MCF 10A (cell line): ENCODE measurements around the gene CCDC137. TPM values are rescaled to one million over a fixed set of nuclear protein-coding genes. Genes with fewer than 3 reads are reported as not detected.

Experiments used
- BruUV-seq: library from RNA; stranded (reverse); fragments of 400-500 nt; replicated peaks from 2 replicates; lab custom pipeline; 2021; lab: Mats Ljungman, UMichigan
- CTCF ChIA-PET: fragments of 300-600 bp; sonication (Branson Sonifier 250); formaldehyde crosslinking; extraction: SDS; loops from one replicate; lab custom pipeline; 2021; ENCODE audit warnings: antibody characterized with exemption, inconsistent platforms; lab: Yijun Ruan, JAX
- POLR2A ChIA-PET: fragments of 300-600, 350-650 bp; sonication (Branson Sonifier 250); formaldehyde crosslinking; extraction: SDS; loops from one replicate; lab custom pipeline; 2020; ENCODE audit warnings: antibody characterized with exemption, inconsistent platforms; lab: Yijun Ruan, JAX
- DNase-seq: peaks from one replicate; pipeline ENCODE4 v3.0.0-alpha.2; 2018; ENCODE audit not compliant: unreplicated experiment
- H3K27ac Mint-ChIP-seq: one replicate; pipeline ENCODE4 v1.8.0; 2022; ENCODE audit warnings: mild to moderate bottlenecking, low read depth, mixed read lengths; ENCODE audit not compliant: unreplicated experiment
- H3K27me3 Mint-ChIP-seq: one replicate; pipeline ENCODE4 v1.8.0; 2022; ENCODE audit warnings: mixed read lengths; ENCODE audit not compliant: insufficient read depth, unreplicated experiment
- H3K36me3 Mint-ChIP-seq: one replicate; pipeline ENCODE4 v1.8.0; 2022; ENCODE audit warnings: mild to moderate bottlenecking, moderate library complexity, mixed read lengths; ENCODE audit not compliant: insufficient read depth, unreplicated experiment
- H3K4me1 Mint-ChIP-seq: one replicate; pipeline ENCODE4 v1.8.0; 2022; ENCODE audit warnings: mixed read lengths; ENCODE audit not compliant: insufficient read depth, unreplicated experiment
- H3K4me3 Mint-ChIP-seq: one replicate; pipeline ENCODE4 v1.8.0; 2022; ENCODE audit warnings: mild to moderate bottlenecking, moderate library complexity, mixed read lengths; ENCODE audit not compliant: unreplicated experiment
- H3K9me3 Mint-ChIP-seq: one replicate; pipeline ENCODE4 v1.8.0; 2022; ENCODE audit warnings: mixed read lengths; ENCODE audit not compliant: unreplicated experiment
- CTCF ChIP-seq: fragments of 200-600 bp; IDR thresholded peaks from one replicate; pipeline ENCODE4 v1.8.0; 2022; ENCODE audit warnings: antibody characterized with exemption, mild to moderate bottlenecking; ENCODE audit not compliant: unreplicated experiment
- intact Hi-C: fragments of 100-400 bp; cut with micrococcal nuclease; formaldehyde crosslinking; loops from 2 replicates; pipeline ENCODE4 v1.14.1; 2022
- total RNA-seq: library from RNA; stranded (reverse); gene quantifications from 2 replicates; pipeline ENCODE4 v1.2.3, GENCODE V29; 2022

Gene CCDC137
- total RNA-seq, 1 experiment from 2014 or later, result 27.1 TPM

GRCh38 chr17:81636505-81637288 lies 29.8 kb upstream of the CCDC137 start, which contains the start of the genes NPLOC4 and TSPAN10:
NPLOC4 (minus strand) TSS chr17:81637112; CDS start chr17:81636930, 182 bp downstream.
TSPAN10 (plus strand) TSS chr17:81637196; CDS start chr17:81642413, 5,217 bp downstream.
- DNase-seq, result peak; percentile 86
- peaks cover 20% of the 10 kb centered on the region for H3K36me3 Mint-ChIP-seq
- no TSS peak for BruUV-seq
- intact Hi-C loops, result loop anchor here (1.0 to 2.0 kb wide), 2 partner anchors 30 to 47 kb away; partner anchors contain the start of genes ARL16, CCDC137 and OXLD1
- ChIA-PET CTCF (interaction anchor here (0.6 to 0.7 kb wide), 3 partner anchors 23 to 88 kb away, joined by 3 read pairs; no protein-coding TSS in a partner anchor), POLR2A (interaction anchor here (0.6 to 5.7 kb wide), 22 partner anchors 10 to 291 kb away, joined by 3 to 65 read pairs (median 4); partner anchors contain the start of genes ARL16, BAHCC1, CCDC137 and FAAP100)
- H3K27me3 Mint-ChIP-seq, result no peaks in the 10 kb centered on the region
- H3K4me3 Mint-ChIP-seq, result peak within 1 kb of the TSS; percentile 89
- H3K9me3 Mint-ChIP-seq, result no peaks in the 10 kb centered on the region
- H3K27ac Mint-ChIP-seq, result peak within 1 kb of the TSS; percentile 96
- TF ChIP-seq CTCF, result no peak
- peaks cover 9% of the 10 kb centered on the region for H3K4me1 Mint-ChIP-seq

- H3K27me3 Mint-ChIP-seq, result no peaks in the 10 kb centered on the region
- no peak overlapping the region for H3K27ac Mint-ChIP-seq
- intact Hi-C loops, result no loop called here
- peaks cover 20% of the 10 kb centered on the region for H3K36me3 Mint-ChIP-seq
- no peaks in the 10 kb centered on the region for H3K9me3 Mint-ChIP-seq
- peaks cover 12% of the 10 kb centered on the region for H3K4me1 Mint-ChIP-seq
- DNase-seq, result no peak
- TF ChIP-seq CTCF, result no peak
- ChIA-PET CTCF (no interaction called here), POLR2A (interaction anchor here (0.7 to 5.7 kb wide), 3 partner anchors 27 to 1257 kb away, joined by 3 to 65 read pairs (median 6); partner anchors contain the start of genes ARL16 and HGS)
- no TSS peak for BruUV-seq
- H3K4me3 Mint-ChIP-seq, result no peak overlapping the region
These were observed 27.9 kb upstream of the CCDC137 start for GRCh38 chr17:81638683-81639082.

- H3K4me1 Mint-ChIP-seq, result peaks cover 12% of the 10 kb centered on the region
- H3K9me3 Mint-ChIP-seq, result no peaks in the 10 kb centered on the region
- no peak for TF ChIP-seq CTCF
- H3K4me3 Mint-ChIP-seq, result no peak overlapping the region
- ChIA-PET POLR2A (interaction anchor here (0.5 to 5.7 kb wide), 3 partner anchors 27 to 126 kb away, joined by 3 to 65 read pairs (median 5); partner anchors contain the start of genes ARL16, CCDC137, HGS and OXLD1), CTCF (interaction anchor here (0.6 to 1.0 kb wide), 3 partner anchors 9 to 1398 kb away, joined by 3 to 4 read pairs (median 3); no protein-coding TSS in a partner anchor)
- no peaks in the 10 kb centered on the region for H3K27me3 Mint-ChIP-seq
- intact Hi-C loops, result no loop called here
- no peak overlapping the region for H3K27ac Mint-ChIP-seq
- no peak for DNase-seq
- no TSS peak for BruUV-seq
- H3K36me3 Mint-ChIP-seq, result peaks cover 18% of the 10 kb centered on the region
These were observed 26.5 kb upstream of the CCDC137 start for GRCh38 chr17:81640011-81640410.
